ENCODE data around the gene PSPC1.
"Not testable (repeated sequence)": the region's sequence is repeated elsewhere in the genome, so short reads cannot be mapped to it uniquely, and the experiment has no call there.

DNA sequence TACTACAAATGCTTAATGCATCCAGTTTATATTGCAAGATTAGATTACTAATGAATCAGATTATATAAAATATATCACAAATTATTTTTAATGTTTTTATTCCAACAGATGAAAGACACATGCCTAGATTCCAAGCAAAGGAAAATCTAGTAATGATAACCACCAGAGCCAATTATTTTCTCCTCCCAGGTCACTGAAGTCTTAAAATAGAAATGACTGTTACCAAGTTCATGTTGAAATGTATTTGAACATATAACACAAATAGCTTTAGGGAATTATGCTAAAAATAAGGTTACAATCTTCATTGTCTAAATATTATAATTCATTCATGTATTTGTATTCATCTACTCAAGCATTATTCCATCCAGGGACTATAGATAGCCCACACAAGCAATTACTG, 73.0 kb downstream of the PSPC1 start:
- TF ChIP-seq, protein P1, sequence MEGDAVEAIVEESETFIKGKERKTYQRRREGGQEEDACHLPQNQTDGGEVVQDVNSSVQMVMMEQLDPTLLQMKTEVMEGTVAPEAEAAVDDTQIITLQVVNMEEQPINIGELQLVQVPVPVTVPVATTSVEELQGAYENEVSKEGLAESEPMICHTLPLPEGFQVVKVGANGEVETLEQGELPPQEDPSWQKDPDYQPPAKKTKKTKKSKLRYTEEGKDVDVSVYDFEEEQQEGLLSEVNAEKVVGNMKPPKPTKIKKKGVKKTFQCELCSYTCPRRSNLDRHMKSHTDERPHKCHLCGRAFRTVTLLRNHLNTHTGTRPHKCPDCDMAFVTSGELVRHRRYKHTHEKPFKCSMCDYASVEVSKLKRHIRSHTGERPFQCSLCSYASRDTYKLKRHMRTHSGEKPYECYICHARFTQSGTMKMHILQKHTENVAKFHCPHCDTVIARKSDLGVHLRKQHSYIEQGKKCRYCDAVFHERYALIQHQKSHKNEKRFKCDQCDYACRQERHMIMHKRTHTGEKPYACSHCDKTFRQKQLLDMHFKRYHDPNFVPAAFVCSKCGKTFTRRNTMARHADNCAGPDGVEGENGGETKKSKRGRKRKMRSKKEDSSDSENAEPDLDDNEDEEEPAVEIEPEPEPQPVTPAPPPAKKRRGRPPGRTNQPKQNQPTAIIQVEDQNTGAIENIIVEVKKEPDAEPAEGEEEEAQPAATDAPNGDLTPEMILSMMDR (IDR thresholded peaks at IDR 0.05; ENCODE audit: low read depth, low read length, poor library complexity, severe bottlenecking), result not testable (repeated sequence)
- TF ChIP-seq EZH2phosphoT487 (IDR thresholded peaks at IDR 0.05; ENCODE audit: borderline replicate concordance, low read length), result not testable (repeated sequence)

Data from DOHH2 (cell line).